WTC11 (cell line): Measurements from ENCODE around the gene CAMK2G. TPM values are rescaled to one million over a fixed set of nuclear protein-coding genes. Genes with fewer than 3 reads are reported as not detected.

Source experiments
- ATAC-seq: fragments of 200-7000 bp; cut with Tn5 transposase; 2 replicates; pipeline ENCODE4 v1.10.0; 2021; ENCODE audit warnings: mild to moderate bottlenecking, moderate library complexity
- CTCF ChIA-PET: fragments of 300-600 bp; sonication (Branson Sonifier 250); formaldehyde crosslinking; loops from one replicate; lab custom pipeline; 2021; ENCODE audit warnings: antibody characterized with exemption; lab: Charles Lee
- POLR2A ChIA-PET: fragments of 350-600 bp; sonication (Branson Sonifier 250); formaldehyde crosslinking; loops from one replicate; lab custom pipeline; 2021; ENCODE audit warnings: antibody characterized with exemption; lab: Charles Lee
- DNase-seq: peaks from one replicate; pipeline ENCODE4 v3.0.0; 2021; ENCODE audit warnings: low spot score
- H3K27ac Mint-ChIP-seq: 2 replicates; pipeline ENCODE4 v1.8.0; 2021; ENCODE audit warnings: mixed read lengths
- H3K27me3 Mint-ChIP-seq: 2 replicates; pipeline ENCODE4 v1.8.0; 2021; ENCODE audit warnings: low read depth, mild to moderate bottlenecking, moderate library complexity, mixed read lengths
- H3K36me3 Mint-ChIP-seq: 2 replicates; pipeline ENCODE4 v1.8.0; 2021; ENCODE audit warnings: mixed read lengths
- H3K4me1 Mint-ChIP-seq: 2 replicates; pipeline ENCODE4 v1.8.0; 2022; ENCODE audit warnings: mixed read lengths
- H3K4me3 Mint-ChIP-seq: 2 replicates; pipeline ENCODE4 v1.8.0; 2021; ENCODE audit warnings: mild to moderate bottlenecking, moderate library complexity, mixed read lengths
- H3K9me3 Mint-ChIP-seq: 2 replicates; pipeline ENCODE4 v1.8.0; 2021; ENCODE audit warnings: mixed read lengths
- ATF1 ChIP-seq: sonication (generic); formaldehyde crosslinking; IDR thresholded peaks from 2 replicates; pipeline ENCODE4 v1.8.1; 2023; ENCODE audit warnings: mild to moderate bottlenecking, moderate library complexity, missing genetic modification reagents
- CDX4 ChIP-seq: fragments of 250-450 bp; sonication (Bioruptor Pico); IDR thresholded peaks from 2 replicates; pipeline ENCODE4 v1.9.0; 2021; ENCODE audit warnings: moderate library complexity, mild to moderate bottlenecking, inconsistent platforms, borderline replicate concordance
- CREB1 ChIP-seq: sonication (generic); formaldehyde crosslinking; IDR thresholded peaks from 2 replicates; pipeline ENCODE4 v1.8.0; 2023; ENCODE audit warnings: mild to moderate bottlenecking, missing genetic modification reagents
- E2F1 ChIP-seq: sonication (generic); formaldehyde crosslinking; IDR thresholded peaks from 2 replicates; pipeline ENCODE4 v1.8.0; 2022; ENCODE audit warnings: mild to moderate bottlenecking, missing genetic modification reagents
- E2F5 ChIP-seq: sonication (generic); formaldehyde crosslinking; IDR thresholded peaks from 2 replicates; pipeline ENCODE4 v1.8.1; 2022; ENCODE audit warnings: mild to moderate bottlenecking, moderate library complexity, missing genetic modification reagents
- ERG ChIP-seq: fragments of 250-450 bp; sonication (Bioruptor Pico); IDR thresholded peaks from 2 replicates; pipeline ENCODE4 v1.8.0; 2021; ENCODE audit warnings: mild to moderate bottlenecking
- GTF2I ChIP-seq: fragments of 250-450 bp; sonication (Bioruptor Pico); conservative IDR thresholded peaks from 2 replicates; pipeline ENCODE4 v1.4.0; 2021; ENCODE audit warnings: mild to moderate bottlenecking
- JAZF1 ChIP-seq: fragments of 250-450 bp; sonication (Bioruptor Pico); IDR thresholded peaks from 2 replicates; pipeline ENCODE4 v1.9.0; 2021; ENCODE audit warnings: moderate library complexity, mild to moderate bottlenecking, inconsistent platforms
- MAX ChIP-seq: sonication (generic); formaldehyde crosslinking; IDR thresholded peaks from 2 replicates; pipeline ENCODE4 v1.8.0; 2022; ENCODE audit warnings: mild to moderate bottlenecking, missing genetic modification reagents
- NFYB ChIP-seq: sonication (generic); formaldehyde crosslinking; conservative IDR thresholded peaks from 2 replicates; pipeline ENCODE4 v1.8.0; 2022; ENCODE audit warnings: low read depth, missing genetic modification reagents
- NR1H2 ChIP-seq: sonication (generic); formaldehyde crosslinking; IDR thresholded peaks from 2 replicates; pipeline ENCODE4 v1.9.0; 2021; ENCODE audit warnings: mild to moderate bottlenecking, moderate library complexity, missing genetic modification reagents
- PRDM15 ChIP-seq: sonication (generic); formaldehyde crosslinking; IDR thresholded peaks from 2 replicates; pipeline ENCODE4 v1.8.0; 2022; ENCODE audit warnings: missing genetic modification reagents
- SMAD3 ChIP-seq: sonication (generic); formaldehyde crosslinking; IDR thresholded peaks from 2 replicates; pipeline ENCODE4 v1.8.0; 2022; ENCODE audit warnings: missing genetic modification reagents, mild to moderate bottlenecking, borderline replicate concordance
- SP1 ChIP-seq: sonication (generic); formaldehyde crosslinking; conservative IDR thresholded peaks from 2 replicates; pipeline ENCODE4 v1.8.1; 2022; ENCODE audit warnings: missing genetic modification reagents
- STAT6 ChIP-seq: sonication (generic); formaldehyde crosslinking; conservative IDR thresholded peaks from 2 replicates; pipeline ENCODE4 v1.8.1; 2023; ENCODE audit warnings: mild to moderate bottlenecking, low read depth, missing genetic modification reagents, moderate library complexity
- TCF7 ChIP-seq: sonication (generic); formaldehyde crosslinking; IDR thresholded peaks from 2 replicates; pipeline ENCODE4 v1.8.0; 2022; ENCODE audit warnings: mild to moderate bottlenecking, low read depth, missing genetic modification reagents, moderate library complexity
- ZNF281 ChIP-seq: sonication (generic); formaldehyde crosslinking; IDR thresholded peaks from 2 replicates; pipeline ENCODE4 v1.8.0; 2023; ENCODE audit warnings: mild to moderate bottlenecking, missing genetic modification reagents
- total RNA-seq: library from RNA; stranded (reverse); gene quantifications from 3 replicates; pipeline ENCODE4 v1.2.3, GENCODE V29; 2021

Gene CAMK2G
- total RNA-seq, 1 experiment from 2014 or later: 34.9 TPM

GRCh38 chr10:73888514-73888913, 14.2 kb upstream of the CAMK2G start:
- Mint-ChIP-seq H3K9me3 (no peaks in the 10 kb centered on the region), H3K4me1 (peaks cover 19% of the 10 kb centered on the region), H3K4me3 (no peak overlapping the region)
- no peak for TF ChIP-seq E2F5 (CRISPR knock-in tag)
- no peak for TF ChIP-seq JAZF1 (CRISPR knock-in tag)
- TF ChIP-seq E2F1 (CRISPR knock-in tag): no peak
- no peak for TF ChIP-seq ATF1 (CRISPR knock-in tag)
- TF ChIP-seq TCF7: no peak
- TF ChIP-seq SP1 (CRISPR knock-in tag): no peak
- no peak for TF ChIP-seq SMAD3 (CRISPR knock-in tag)
- TF ChIP-seq MAX (CRISPR knock-in tag): no peak
- TF ChIP-seq PRDM15: no peak
- TF ChIP-seq, all 79 proteins: peak for 0
- POLR2A ChIA-PET: interaction anchor here (0.9 kb wide), 1 partner anchor 18 kb away, joined by 3 read pairs; no protein-coding TSS in a partner anchor
- no peak for DNase-seq
- H3K36me3 Mint-ChIP-seq: no peaks in the 10 kb centered on the region
- H3K27ac Mint-ChIP-seq: peak overlapping the region; percentile 60; the same call in 1 of the 2 replicates
- ATAC-seq: no peak
- H3K27me3 Mint-ChIP-seq: no peaks in the 10 kb centered on the region
- CTCF ChIA-PET: interaction anchor here (1.0 to 9.1 kb wide), 10 partner anchors 10 to 215 kb away, joined by 3 to 155 read pairs (median 10); partner anchors contain the start of gene CAMK2G

- peak overlapping the region; percentile 9; the same call in 1 of the 2 replicates for H3K27ac Mint-ChIP-seq
- CTCF ChIA-PET: interaction anchor here (0.8 to 9.1 kb wide), 17 partner anchors 9 to 216 kb away, joined by 3 to 155 read pairs (median 10); partner anchors contain the start of gene PLAU
- no peak for TF ChIP-seq CDX4
- no peak for TF ChIP-seq ERG (CRISPR knock-in tag)
- TF ChIP-seq ZNF281 (CRISPR knock-in tag): no peak
- TF ChIP-seq TCF7: no peak
- TF ChIP-seq NFYB (CRISPR knock-in tag): no peak
- no peak for TF ChIP-seq CREB1 (CRISPR knock-in tag)
- TF ChIP-seq STAT6: no peak
- no peak for TF ChIP-seq GTF2I (CRISPR knock-in tag)
- TF ChIP-seq NR1H2 (CRISPR knock-in tag): no peak
These were observed 13.1 kb upstream of the CAMK2G start for GRCh38 chr10:73887294-73888039.

More at GRCh38 chr10:73887294-73888039, 13.1 kb upstream of the CAMK2G start:
- H3K9me3 Mint-ChIP-seq: no peaks in the 10 kb centered on the region
- H3K27me3 Mint-ChIP-seq: no peaks in the 10 kb centered on the region
- ATAC-seq (no peak; the same call in 1 of the 2 replicates), DNase-seq (no peak)
- no peaks in the 10 kb centered on the region for H3K36me3 Mint-ChIP-seq
- no peak overlapping the region for H3K4me3 Mint-ChIP-seq
- POLR2A ChIA-PET: interaction anchor here (0.6 to 1.6 kb wide), 2 partner anchors 54 to 1322 kb away, joined by 5 to 7 read pairs; no protein-coding TSS in a partner anchor
- H3K4me1 Mint-ChIP-seq: peaks cover 19% of the 10 kb centered on the region
